ENCODE measurements around the gene SPAM1.
A peak's percentile ranks its signal among the peaks of the same experiment; 100 is the strongest.
"Not testable (repeated sequence)": the region's sequence is repeated elsewhere in the genome, so short reads cannot be mapped to it uniquely, and the experiment has no call there.

The SPAM1 gene

DNA sequence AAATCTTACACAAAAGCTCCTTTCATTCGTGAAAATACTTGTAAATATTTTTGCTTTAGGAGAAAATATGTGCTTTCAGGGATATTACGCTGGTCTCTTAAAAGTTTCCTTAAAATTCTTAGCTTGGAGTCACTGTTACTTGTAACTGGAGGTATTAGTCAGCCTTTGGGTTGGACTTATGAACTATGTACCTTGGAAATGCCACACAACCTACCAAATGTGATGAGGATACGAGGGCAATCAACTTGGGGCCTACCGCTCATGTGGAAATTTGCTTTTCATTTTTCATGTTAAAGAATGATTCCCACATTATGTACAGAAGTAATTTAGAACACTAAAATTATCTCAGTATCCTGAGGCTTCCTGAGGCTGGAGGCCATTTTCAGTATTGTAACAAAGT, 23.1 kb downstream of the SPAM1 start:
- no peak for DNase-seq (ENCODE audit: low read depth)

DNA sequence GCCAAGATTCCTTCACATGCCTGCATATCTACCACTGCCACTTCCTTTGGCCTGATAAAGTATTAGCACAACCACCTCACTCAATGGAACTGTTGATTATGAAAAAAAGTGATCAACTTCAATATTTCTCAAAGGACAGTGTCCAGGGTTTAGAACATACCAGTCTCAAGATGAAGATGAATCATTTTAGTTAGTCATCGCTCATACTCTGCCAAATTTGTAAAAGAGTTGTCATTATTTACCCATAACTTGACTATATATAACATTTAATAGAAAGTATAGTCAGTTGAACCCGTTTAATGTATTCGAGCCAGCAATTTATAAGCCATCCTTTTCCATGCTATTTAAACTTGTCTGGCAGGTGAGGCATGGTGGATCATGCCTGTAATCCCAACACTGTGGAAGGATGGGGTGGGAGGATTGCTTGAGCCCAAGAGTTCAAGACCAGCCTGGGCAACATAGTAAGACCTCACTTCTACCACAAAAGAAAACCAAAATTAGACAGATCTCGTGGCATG, 33.2 kb downstream of the SPAM1 start:
- no peak for DNase-seq (ENCODE audit: low read depth)

DNA sequence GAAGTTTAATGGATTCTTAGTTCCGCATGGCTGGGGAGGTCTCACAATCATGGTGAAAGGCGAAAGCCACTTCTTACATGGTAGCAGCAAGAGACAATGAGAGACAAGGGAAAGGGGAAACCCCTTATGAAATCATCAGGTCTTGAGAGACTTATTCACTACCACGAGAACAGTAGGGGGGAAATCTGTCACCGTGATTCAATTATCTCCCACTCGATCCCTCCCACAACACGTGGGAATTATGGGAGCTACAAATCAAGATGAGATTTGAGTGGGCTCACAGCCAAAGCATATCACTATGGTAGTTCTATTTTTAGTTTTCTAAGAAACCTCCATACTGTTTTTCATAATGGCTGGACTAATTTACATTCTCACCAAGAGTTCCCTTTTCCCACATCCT, 36.7 kb downstream of the SPAM1 start:
- DNase-seq (ENCODE audit: low read depth): peak; percentile 20

DNA sequence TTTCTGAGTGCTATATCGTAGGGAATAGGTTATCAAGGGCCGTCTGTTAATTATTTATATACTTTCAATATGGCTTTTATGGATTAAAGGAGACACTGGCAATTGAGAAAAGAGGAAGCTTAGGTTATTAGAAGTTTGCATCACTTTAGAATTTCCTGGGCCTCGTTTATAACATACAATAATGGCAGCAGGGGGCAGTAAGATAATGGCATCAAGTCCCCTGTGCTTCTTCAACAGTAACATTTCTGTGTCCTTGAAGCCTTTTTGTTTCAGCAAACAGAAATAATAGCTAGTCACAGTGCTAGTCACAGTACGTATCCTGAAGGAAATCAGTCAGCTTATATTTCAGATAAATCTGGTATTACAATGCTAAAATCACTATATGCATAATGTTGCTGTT, 41.9 kb downstream of the SPAM1 start:
- DNase-seq (ENCODE audit: low read depth): peak; percentile 41

DNA sequence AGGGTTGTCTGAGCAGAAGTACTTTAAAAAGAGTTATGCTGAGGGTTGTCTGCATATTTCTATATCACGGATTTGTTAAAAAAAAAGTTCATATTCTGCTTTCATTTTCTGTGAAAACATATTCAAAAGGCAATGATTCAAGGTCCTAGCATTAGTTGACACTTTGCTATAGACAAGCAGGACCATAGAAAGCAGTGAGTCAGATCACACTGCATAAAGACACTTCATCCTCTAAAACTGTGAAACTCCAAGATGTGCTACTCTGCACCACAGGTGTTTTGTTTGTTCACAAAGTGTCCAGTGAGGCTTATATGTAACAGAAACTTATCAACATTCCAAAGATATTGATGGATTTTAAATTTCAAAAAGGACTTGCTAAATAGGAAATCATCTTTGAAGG, 47.0 kb downstream of the SPAM1 start:
- DNase-seq (ENCODE audit: low read depth): no peak

DNA sequence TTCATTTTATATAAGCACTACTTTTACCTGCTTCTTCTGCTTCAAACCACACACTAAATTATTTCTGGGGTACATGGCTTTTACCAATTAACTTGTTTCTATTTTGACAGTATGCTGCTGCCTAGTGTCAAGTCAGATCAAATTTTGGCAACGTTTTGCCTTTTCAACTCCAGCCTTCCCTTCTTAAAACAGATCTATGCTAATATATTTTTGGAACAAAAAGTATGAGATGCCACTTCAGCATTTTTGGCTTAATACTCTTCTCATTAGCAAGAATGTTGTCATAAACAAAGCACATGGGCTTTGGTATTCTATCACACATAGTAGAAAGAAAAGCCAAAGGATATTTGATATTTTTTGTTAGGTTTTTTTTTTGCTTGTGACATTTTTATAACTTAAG, 47.8 kb downstream of the SPAM1 start:
- DNase-seq (ENCODE audit: low read depth): no peak

DNA sequence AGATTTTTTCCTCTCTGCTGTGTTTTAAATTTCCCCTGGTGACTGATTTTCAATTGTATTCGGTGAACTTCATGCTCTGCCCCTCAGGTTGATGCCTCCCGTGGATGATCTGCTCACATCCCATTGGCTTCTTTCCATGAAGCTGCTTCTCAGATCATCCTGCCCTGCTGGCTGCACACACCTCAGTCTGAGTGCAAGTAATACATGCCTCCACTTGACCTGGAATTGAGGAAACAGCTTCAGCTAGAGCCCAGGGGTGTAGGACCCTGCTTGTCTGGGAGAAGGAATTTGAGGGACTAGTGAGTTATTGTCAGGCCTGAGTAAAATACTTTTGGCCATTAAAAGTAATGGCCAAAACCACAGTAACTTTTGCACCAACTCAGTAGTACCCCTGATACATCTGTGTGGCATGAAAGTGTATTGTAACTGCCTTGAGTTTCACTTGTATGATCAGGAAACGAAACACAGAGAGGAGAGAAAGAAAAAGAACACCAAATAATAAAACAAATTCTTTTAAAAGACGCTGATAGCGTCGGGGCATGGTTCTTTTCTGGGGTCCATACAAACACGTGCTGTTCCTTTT, 49.4 kb downstream of the SPAM1 start:
- DNase-seq (ENCODE audit: low read depth): no peak

DNA sequence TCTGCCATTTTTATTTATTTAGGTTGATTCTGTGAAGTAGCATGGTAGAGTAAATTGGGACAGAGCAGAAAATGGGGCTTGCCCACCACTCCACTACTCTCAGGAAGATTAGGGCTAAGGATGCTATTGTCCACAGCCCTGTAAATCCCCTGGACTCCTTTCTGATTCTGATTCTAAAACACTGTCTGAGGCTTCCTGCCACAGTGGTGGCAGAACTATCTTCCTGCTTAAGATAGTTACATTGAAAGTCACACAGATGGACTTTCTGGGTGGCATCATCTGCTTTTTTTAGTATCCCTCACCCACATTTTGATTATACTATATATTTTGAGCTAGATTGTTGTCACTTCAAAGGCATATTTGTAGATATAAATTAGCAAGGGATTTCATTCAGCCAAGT, 50.0 kb downstream of the SPAM1 start:
- no peak for DNase-seq (ENCODE audit: low read depth)

DNA sequence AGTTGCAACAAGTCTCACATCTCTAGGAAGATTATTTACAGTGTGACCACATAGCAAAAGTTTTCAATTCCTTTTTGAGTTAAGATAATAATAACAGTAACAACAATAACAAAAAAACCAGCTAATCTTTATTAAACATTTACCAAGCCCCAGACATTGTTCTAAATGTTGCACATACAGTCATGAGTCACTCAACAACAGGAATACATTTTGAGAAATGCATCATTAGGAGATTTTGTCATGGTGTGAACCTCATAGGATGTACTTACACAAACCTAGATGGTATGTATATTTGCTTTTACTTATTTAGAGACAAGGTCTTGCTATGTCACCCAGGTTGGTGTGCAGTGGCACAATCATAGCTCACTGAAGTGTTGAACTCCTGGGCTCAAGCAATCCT, 52.0 kb downstream of the SPAM1 start:
- DNase-seq (ENCODE audit: low read depth): no peak

DNA sequence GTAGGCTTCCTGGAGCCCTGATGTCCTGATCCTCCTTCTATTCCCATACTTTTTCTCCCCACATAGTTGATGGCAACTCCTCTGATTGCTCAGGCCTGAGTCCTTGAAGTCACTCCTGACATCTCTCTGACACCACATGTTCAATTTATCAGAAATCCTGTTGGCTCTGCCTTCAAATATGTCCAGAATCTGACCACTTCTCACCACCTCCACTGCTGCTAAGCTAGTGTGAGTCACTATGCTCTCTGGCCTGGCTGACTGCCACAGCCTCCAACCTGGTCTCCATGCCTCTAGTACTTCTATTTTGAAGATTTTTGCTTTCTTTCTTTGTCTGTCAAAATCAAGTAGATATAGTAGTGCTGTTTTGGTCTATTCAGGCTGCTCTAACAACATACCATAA, 54.8 kb downstream of the SPAM1 start:
- DNase-seq (ENCODE audit: low read depth): peak; percentile 83

DNA sequence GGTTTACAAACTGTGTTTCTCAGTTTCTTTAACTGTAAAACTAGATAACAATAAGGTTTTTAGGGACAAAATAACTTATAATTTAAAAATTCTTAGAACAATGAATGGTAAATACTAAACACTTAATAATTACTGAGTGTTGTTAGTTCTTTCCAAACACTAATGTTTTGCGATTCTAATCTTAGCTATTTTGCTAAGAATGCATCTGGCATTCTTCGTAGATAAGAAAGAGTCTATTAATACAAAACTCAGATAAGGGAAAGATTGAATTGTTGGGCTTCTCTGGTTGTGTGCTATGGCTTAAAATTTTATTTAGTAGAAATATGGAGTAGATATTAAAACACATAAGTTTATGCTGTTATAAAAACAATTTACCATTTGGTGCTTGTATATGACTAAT, 62.4 kb downstream of the SPAM1 start:
- DNase-seq (ENCODE audit: low read depth): peak; percentile 53

DNA sequence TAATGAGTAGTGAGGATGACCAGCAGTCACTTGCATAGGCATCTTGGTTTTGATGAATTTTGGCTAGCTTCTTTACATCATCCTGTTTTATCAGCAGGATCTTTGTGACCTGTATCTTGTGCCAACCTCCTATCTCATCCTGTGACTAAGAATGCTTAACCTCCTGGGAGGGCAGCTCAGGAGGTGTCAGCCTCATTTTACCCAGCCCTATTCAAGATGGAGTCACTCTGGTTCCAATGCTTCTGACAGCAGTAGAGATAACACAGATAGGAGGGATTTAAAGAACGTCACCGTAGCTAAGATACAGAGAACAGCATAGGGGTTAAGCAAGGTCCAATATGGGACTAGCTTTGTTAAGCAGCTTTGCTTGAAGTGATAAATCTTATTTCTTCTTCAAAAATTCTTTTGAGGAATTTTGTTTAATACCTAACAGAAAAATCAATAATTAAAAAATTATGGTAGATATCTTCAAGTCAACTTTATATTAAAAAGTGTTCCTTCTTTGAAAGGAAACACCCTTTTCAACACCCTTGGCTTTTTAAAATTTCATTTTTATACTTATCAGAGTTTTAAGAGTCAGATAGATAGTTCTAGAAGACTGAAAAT, 68.0 kb downstream of the SPAM1 start:
- no peak for DNase-seq (ENCODE audit: low read depth)

DNA sequence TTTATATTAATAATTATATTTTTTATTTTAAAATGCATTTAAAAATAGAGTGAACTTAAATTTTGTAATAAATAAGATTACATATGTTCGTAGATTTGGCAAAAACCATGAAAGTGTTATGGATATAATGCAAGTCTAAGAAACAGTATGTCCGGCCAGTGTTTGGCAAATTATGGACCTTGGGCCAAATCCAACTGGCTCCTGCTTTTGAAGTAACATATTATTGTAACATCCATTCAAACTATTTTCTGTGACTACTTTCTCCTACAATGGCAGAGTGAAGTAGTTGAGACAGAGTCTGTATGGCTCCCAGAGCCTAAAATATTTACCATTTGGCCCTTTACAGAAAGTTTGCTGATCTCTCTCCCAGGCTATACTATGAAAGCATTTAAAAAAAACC, 69.0 kb downstream of the SPAM1 start:
- DNase-seq (ENCODE audit: low read depth): no peak

DNA sequence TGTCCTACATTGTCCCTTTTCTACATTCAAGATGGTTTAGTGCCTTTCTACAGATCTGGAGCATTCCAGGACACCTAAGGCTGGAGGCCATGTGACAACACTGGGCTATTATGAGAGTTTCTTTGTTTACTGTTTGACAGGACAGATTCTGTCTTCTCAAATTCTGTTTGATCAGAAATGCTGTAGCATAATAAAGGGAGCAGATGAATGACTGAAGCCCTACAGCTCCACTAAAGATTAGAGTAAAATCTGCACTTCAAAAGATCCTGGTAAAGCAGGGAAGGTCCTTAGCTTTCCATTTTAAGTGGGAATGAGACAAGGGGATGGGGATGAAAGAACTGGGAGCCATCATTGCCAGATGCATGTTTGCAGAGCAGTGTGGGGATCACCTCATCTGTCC, 69.4 kb downstream of the SPAM1 start:
- no peak for DNase-seq (ENCODE audit: low read depth)

DNA sequence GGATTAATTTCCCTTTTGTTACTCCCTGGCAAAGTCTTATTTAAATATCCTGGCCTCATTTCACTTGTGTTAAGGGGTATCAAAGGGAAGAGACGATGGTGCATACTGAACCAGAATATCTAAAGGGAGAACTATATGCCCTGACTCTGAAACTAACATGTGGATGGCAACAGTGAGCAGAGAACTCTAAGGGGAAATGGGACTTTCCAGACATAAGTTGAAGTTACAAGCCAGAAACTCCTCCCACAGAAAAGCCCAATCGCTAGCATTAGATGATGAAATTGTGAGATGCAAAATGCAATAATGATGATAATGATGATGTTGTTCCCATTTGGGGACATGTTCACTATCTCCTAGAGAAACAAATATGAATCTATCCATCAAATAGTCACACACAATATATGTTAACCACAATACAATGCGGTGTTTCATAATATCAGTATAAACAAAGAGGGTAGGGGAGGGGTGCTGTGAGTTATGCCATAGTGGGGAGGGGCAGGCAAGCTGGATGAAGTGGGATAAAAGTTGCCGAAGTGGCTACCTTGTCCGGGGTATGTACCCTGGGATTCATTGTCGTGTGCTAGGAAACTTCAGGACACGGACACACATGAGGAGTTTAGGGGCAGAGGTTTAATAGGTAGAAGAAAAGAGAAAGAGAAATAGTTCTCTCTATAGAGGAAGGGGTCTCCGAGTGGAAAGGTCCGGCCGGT, 70.7 kb downstream of the SPAM1 start:
- no peak for DNase-seq (ENCODE audit: low read depth)

DNA sequence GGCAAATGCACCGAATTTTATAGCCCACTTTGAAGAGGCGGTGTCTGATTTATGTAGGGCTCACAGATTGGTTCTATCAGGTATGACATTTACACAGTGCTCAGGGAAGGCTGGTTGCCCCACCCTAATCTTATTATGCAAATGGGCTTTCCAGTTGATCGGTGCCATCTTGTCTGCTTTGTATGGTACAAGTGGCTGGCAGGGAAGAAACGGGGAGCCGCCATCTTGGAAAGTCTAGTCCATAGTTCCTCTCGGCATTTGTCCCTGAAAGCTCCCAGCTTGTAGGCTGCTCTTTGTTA, 71.2 kb downstream of the SPAM1 start:
- no peak for DNase-seq (ENCODE audit: low read depth)

DNA sequence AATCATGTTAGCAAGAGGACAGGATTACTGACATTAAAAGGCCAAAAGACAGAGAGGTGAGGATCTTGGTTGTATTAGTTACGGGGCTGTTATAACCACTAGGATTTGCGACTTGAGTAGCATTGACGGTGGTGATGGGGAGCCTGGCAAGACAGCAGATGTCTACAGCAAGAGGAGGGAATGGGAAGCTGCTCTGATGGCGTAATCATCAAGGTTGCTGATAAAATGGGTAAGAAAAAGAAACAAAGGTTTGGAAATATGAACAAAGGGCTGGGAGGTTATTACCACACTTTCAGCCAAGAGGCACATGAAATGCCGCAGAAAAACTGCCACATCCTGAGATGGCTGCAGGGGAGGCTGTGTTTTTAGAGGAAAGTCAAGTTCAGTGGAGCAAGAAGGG, 73.9 kb downstream of the SPAM1 start:
- peak; percentile 14 for DNase-seq (ENCODE audit: low read depth)

DNA sequence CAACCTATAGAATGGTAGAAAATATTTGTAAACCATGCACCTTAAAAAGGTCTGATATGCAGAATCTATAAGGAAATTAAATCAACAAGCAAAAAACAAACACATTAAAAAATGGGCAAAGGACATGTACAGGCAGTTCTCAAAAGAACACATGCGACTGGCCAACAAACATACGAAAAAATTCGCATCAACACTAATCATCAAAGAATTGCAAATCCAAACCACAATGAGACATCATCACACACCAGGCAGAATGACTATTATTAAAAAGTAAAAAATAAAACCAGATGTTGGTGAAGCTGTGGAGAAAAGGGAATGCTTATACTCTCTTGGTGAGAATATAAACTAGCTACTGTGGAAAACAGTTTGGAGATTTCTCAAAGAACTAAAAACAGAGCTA, 74.7 kb downstream of the SPAM1 start:
- DNase-seq (ENCODE audit: low read depth): peak; percentile 6

DNA sequence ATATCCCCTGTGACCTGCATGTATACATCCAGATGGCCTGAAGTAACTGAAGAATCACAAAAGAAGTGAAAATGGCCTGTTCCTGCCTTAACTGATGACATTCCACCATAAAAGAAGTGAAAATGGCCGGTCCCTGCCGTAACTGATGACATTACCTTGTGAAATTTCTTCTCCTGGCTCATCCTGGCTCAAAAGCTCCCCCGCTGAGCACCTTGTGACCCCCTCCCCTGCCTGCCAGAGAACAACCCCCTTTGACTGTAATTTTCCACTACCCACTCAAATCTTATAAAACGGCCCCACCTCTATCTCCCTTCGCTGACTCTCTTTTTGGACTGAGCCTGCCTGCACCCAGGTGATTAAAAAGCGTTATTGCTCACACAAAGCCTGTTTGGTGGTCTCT, 83.3 kb downstream of the SPAM1 start:
- not testable (repeated sequence) for DNase-seq (ENCODE audit: low read depth)

DNA sequence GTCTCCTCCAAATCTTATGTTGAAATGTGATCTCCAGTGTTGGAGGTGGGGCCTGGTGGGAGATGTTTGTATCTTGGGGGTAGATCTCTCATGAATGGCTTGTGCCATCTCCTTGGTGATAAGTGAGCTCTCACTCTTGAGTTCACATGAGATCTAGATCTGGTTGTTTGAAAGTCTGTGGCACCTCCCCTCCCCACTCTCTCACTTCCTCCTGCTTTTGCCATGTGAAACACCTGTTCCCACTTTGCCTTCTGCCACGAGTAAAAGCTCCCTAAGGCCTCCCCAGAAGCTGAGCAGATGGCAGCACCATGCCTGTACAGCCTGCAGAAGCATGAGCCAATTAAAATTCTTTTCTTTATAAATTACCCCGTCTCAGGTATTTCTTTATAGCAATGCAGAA, 84.3 kb downstream of the SPAM1 start:
- DNase-seq (ENCODE audit: low read depth): no peak
